Glutamatergic neuron (in vitro differentiated cells): ENCODE measurements around the gene INPP4A. TPM values are rescaled to one million over a fixed set of nuclear protein-coding genes. Genes with fewer than 3 reads are reported as not detected.

Experiments
- DNase-seq: peaks from one replicate; pipeline ENCODE4 v3.0.0; 2022
- H3K27ac Mint-ChIP-seq: one replicate; pipeline ENCODE4 v1.8.0; 2020; ENCODE audit warnings: mild to moderate bottlenecking, mixed read lengths, inconsistent platforms; ENCODE audit not compliant: unreplicated experiment
- H3K27me3 Mint-ChIP-seq: one replicate; pipeline ENCODE4 v1.8.0; 2020; ENCODE audit warnings: mild to moderate bottlenecking, moderate library complexity, mixed read lengths, inconsistent platforms; ENCODE audit not compliant: unreplicated experiment
- H3K36me3 Mint-ChIP-seq: one replicate; pipeline ENCODE4 v1.8.0; 2020; ENCODE audit warnings: mild to moderate bottlenecking, mixed read lengths, inconsistent platforms; ENCODE audit not compliant: unreplicated experiment
- H3K4me1 Mint-ChIP-seq: one replicate; pipeline ENCODE4 v1.8.0; 2020; ENCODE audit warnings: mild to moderate bottlenecking, low read depth, mixed read lengths, inconsistent platforms; ENCODE audit not compliant: unreplicated experiment
- H3K4me3 Mint-ChIP-seq: one replicate; pipeline ENCODE4 v1.8.0; 2020; ENCODE audit warnings: mild to moderate bottlenecking, mixed read lengths, inconsistent platforms; ENCODE audit not compliant: unreplicated experiment
- H3K9me3 Mint-ChIP-seq: one replicate; pipeline ENCODE4 v1.8.0; 2020; ENCODE audit warnings: mild to moderate bottlenecking, moderate library complexity, mixed read lengths, inconsistent platforms; ENCODE audit not compliant: unreplicated experiment
- total RNA-seq: library from RNA; stranded (reverse); fragmentation: NEBNext Ultra II Directional; extraction: Animal tissue kit (Norgen Biotek cat#: 25700); gene quantifications from one replicate; pipeline ENCODE4 v1.2.1, GENCODE V29; 2021; ENCODE audit not compliant: unreplicated experiment
- TF ChIP-seq, protein P1 (sequence below): fragments of 200-600 bp; sonication (generic); IDR thresholded peaks from one replicate; pipeline ENCODE4 v1.5.0; 2021; ENCODE audit not compliant: partially characterized antibody, unreplicated experiment

The INPP4A gene
- total RNA-seq, 1 donor from 2014 or later: 54.5 TPM

DNA sequence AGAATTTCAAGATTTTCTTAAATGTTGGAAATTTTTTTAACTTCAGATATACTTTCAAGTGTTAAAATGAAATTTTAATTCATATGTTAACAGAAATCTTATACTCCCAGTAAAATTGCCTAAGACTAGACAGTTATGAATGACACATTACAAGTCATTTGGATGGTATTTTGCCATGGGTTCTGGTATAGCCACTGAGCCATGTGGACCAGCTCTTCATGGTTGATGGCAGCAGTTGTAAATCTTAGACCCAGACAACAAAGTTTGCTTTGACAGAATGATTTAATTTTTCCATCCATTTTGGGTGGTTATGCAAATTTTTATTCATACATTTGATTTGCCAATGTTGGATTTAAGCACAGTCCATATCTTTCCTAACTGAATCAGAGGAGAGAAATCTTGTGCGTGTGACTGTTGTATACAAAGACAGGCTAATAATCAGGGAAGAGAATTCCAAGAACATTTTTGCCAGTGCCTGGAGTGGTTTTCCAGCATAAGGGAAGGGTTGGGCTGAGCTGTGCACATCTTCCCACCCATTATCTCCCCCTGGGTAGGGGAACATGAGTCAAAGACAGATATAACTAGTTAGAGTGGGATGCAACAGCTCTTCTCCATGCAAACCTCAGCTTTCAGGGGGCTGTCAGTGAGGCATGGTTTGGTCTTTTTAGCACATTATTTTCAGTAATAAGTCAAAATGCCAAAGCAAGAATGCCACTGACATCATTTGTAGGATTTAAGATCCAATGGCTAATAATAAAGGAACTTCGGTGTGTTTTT, 28.1 kb upstream of the INPP4A start:
- DNase-seq: no peak
- Mint-ChIP-seq H3K27ac (no peak overlapping the region), H3K36me3 (peaks cover 9% of the 10 kb centered on the region), H3K4me3 (no peak overlapping the region), H3K4me1 (peaks cover 8% of the 10 kb centered on the region), H3K9me3 (peaks cover 3% of the 10 kb centered on the region), H3K27me3 (peaks cover 3% of the 10 kb centered on the region)
- TF ChIP-seq, protein P1, sequence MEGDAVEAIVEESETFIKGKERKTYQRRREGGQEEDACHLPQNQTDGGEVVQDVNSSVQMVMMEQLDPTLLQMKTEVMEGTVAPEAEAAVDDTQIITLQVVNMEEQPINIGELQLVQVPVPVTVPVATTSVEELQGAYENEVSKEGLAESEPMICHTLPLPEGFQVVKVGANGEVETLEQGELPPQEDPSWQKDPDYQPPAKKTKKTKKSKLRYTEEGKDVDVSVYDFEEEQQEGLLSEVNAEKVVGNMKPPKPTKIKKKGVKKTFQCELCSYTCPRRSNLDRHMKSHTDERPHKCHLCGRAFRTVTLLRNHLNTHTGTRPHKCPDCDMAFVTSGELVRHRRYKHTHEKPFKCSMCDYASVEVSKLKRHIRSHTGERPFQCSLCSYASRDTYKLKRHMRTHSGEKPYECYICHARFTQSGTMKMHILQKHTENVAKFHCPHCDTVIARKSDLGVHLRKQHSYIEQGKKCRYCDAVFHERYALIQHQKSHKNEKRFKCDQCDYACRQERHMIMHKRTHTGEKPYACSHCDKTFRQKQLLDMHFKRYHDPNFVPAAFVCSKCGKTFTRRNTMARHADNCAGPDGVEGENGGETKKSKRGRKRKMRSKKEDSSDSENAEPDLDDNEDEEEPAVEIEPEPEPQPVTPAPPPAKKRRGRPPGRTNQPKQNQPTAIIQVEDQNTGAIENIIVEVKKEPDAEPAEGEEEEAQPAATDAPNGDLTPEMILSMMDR: no peak

DNA sequence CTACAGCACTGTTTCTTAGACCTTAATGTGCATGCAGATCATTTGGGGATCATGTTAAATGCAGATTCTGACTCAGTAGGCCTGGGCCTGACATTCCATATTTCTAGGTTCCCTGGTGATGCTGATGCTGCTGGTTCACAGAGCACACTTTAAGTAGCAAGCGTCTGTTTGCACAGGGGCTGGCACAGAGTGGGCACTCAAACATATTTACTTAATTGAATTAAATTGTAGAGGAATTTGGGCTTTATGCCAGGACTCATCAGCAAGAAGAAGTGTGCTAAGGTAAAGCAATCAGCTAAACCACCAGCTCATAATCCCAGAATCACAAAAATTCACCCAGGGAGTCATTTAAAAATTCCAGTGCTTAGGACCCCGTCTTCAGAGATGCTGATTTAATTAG, 25.1 kb upstream of the INPP4A start:
- H3K36me3 Mint-ChIP-seq: peaks cover 6% of the 10 kb centered on the region
- TF ChIP-seq, protein P1: no peak

DNA sequence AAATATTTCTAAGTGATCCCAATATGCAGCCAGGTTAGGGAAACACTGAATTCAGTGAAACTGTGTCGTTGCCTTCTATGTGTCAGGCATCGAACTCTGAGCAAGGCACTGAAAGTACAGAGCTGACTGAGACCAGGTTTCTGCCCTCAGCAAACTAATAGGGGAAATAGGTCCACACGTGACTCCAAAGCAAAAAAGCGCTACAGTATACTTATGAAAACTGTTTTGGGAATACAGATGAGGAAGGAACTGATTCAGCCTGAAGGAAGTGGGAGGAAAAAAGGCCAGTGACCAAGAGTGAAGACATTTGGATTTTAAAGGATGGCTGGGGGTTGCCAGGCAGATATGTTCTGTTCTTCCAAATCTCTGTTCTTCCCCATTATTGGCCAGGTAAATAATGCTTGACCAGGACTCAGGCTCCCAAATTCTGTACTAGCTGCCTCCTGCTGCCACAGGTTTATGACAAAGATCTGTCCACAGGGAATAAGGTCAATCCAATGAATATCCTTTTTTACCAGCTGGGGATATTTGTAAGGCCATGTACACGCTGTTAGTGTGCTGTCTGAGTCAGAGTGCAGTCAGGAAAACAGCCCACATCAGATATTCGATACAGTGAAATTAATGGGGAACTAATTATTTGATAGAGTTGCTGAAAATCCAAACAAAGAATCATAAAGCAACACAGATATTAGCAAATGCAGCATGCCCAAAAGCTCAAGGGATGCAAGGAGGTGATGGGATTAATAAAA, 24.5 kb upstream of the INPP4A start:
- Mint-ChIP-seq H3K27me3 (peaks cover 2% of the 10 kb centered on the region), H3K9me3 (no peaks in the 10 kb centered on the region), H3K27ac (no peak overlapping the region), H3K4me1 (peaks cover 8% of the 10 kb centered on the region), H3K4me3 (no peak overlapping the region), H3K36me3 (peaks cover 4% of the 10 kb centered on the region)
- TF ChIP-seq, protein P1: no peak
- DNase-seq: no peak

More for the DNA sequence above, 25.1 kb upstream of the INPP4A start:
- Mint-ChIP-seq H3K27me3 (peaks cover 2% of the 10 kb centered on the region), H3K9me3 (peaks cover under 1% of the 10 kb centered on the region), H3K27ac (no peak overlapping the region), H3K4me3 (no peak overlapping the region), H3K4me1 (peaks cover 8% of the 10 kb centered on the region)
- DNase-seq: no peak

DNA sequence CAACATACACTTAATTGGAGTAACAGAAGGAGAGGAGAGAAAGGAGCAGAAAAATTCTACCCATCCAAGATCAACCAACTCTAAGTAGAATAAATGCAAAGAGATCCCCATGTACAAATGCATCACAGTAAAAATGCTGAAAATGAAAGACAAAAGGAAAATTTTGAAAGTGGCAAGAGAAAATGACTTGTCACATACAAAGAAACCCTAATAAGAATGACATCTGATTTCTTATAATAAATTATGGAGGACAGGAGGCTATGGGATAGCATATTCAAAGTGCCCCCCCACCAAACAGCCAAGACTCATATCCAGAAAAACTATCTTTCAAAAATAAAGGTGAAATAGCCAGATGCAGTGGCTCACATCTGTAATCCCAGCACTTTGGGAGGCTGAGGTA, 22.2 kb upstream of the INPP4A start:
- Mint-ChIP-seq H3K27ac (no peak overlapping the region), H3K36me3 (peaks cover 4% of the 10 kb centered on the region), H3K4me3 (no peak overlapping the region), H3K4me1 (peaks cover 8% of the 10 kb centered on the region), H3K27me3 (peaks cover 2% of the 10 kb centered on the region), H3K9me3 (no peaks in the 10 kb centered on the region)
- no peak for DNase-seq
- TF ChIP-seq, protein P1: no peak

DNA sequence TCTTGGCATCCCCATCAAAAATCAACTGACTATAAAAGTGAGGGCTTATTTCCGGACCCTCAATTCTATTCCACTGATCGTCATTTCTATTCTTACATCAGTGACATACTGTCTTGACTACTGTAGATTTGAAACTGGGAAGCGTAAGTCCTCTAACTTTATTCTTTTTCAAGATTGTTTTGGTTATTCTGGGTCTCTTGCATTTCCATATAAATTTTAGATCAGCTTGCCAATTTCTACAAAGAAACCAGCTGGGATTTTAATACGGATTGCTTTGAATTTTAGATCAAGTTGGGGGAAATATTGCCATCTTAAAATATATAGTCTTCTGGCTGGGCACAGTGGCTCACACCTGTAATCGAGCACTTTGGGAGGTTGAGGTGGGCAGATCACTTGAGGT, 17.9 kb upstream of the INPP4A start:
- Mint-ChIP-seq H3K4me3 (no peak overlapping the region), H3K9me3 (no peaks in the 10 kb centered on the region), H3K27ac (no peak overlapping the region), H3K4me1 (no peaks in the 10 kb centered on the region), H3K27me3 (no peaks in the 10 kb centered on the region), H3K36me3 (no peaks in the 10 kb centered on the region)
- DNase-seq: no peak
- TF ChIP-seq, protein P1: no peak
